Right renal pelvis (tissue), 4 donors: ENCODE results near the gene FOXF1. TPM values are rescaled to one million over a fixed set of nuclear protein-coding genes. Genes with fewer than 3 reads are reported as not detected.

Source experiments
- DNase-seq, 4 donors: peaks; one replicate each; pipeline ENCODE4 v3.0.0-alpha.2; 2013; ENCODE audit warnings: low read depth in 4 of 4, low spot score in 3 of 4, missing footprints in 1 of 4
- polyA plus RNA-seq, 4 donors: library from polyadenylated mRNA; unstranded; fragments of 120-200 nt; gene quantifications; one replicate each; pipeline ENCODE4 v1.2.1, GENCODE V29; 2013; ENCODE audit not compliant: insufficient read length in 4 of 4

Gene FOXF1
- polyA plus RNA-seq, 4 donors: 0.07 to 0.60 (median 0.24) TPM

DNA sequence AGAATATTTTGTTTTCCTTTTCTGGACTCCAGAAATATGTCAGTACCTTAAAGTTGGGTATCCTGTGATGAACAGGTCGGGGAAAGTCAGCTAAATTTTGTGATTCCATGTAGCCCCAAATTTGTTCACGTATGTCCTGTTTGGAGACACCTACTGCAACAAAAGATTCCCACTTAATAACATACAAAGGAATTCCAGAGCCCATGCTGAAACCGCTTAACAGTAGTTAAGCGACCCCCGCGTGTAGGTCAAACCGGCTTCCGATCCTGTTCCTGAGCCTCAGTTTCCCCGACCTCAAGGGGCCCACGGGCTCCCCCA lies 44.2 kb downstream of the FOXF1 start:
- DNase-seq: no peak

DNA sequence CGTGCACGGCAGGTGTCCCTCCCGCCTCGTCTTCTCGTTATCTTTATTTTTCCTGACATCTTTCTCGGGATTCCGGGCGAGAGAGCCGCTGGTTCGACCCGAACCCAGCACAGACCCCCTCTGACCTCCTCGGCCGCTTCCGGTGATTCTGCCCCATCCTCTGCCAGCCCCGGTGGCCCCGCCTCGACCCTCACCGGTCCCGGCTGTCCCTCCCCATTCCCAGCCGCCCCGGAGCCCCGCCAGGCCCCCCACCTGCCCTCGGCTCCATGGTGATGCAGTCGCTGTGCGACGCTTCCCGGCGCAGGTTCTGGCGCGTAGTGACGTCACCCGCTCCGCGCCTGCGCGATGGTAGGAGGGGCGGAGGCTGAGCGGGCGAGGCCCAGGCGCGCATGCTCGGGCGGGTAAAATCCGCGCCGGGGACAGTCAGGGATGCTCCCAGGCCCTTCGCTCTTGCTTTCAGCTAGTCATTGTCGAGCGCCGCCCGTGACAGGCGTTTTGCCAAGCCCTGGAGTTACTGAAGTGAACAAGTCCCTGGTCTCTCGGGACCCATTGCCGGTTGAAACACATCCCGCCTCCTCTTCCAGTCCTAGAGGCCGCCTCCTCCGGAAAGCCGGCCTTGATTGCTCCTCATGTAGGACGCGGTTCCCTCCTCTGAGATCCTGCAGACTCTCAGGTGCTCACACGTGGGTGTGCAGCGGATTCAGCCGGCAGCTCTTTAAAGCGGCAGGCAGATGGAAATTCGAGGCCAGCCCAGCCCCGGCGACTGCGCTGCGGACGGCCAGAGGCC lies 44.8 kb downstream of the FOXF1 start, which contains the start of gene MTHFSD:
Gene MTHFSD, minus strand, starts transcription at position 319 of the 787 bp plus-strand sequence. Its CDS starts 51 bp downstream, at position 268.
- peak; percentile 85 to 91 (median 90) for DNase-seq

DNA sequence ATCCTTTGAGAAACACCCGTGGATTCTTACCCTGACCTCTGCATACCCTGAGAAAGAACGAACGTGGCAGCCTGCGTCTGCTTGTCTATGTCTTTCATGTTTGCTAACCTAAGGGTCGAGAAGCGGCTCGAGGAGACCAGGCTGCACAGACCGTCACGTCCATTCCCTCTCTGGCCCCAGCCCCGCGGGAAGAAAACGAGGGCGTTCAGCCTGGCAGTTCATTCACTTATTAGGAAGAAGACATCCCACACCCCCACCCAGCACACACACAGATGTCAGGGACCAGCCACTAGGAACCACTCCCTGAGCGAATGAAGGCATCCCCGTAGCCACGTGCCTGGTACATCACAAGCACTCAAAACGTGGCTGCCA lies 45.4 kb downstream of the FOXF1 start:
- no peak for DNase-seq

DNA sequence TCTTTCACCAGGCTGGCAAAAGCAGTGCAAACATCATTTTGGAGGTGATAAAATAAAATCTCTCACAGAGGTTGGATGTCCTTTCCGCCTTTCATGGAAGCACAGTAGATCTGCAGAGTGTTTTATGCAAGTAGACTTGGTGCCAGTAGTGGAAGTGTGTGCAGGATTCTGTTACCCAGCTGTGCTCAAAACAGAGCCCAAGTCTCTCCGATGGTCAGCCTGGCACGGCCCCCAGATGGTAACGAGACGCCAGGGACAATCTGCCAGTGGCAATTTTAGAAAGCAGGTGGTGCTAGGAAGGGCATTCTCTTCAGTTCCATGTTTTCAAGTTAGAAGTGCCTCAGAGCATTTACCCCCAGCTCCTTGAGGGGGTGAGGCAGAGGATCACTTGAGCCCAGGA lies 46.2 kb downstream of the FOXF1 start:
- no peak for DNase-seq

DNA sequence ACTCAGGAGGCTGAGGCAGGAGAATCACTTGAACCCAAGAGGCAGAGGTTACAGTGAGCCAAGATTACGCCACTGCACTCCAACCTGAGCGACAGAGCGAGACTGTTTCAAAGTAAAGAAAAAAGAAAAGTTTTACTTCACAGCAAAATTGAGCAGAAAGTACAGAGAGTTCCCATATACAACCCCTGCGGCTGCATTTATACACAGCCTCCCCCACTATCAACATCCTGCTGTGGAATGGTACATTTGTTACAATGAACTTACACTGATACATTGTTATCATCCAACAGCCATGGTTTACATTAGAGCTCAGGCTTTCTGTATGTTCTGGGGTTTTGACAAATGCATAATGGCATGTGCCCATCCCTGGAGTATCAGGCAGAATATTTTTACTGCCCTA lies 47.3 kb downstream of the FOXF1 start:
- DNase-seq: no peak

DNA sequence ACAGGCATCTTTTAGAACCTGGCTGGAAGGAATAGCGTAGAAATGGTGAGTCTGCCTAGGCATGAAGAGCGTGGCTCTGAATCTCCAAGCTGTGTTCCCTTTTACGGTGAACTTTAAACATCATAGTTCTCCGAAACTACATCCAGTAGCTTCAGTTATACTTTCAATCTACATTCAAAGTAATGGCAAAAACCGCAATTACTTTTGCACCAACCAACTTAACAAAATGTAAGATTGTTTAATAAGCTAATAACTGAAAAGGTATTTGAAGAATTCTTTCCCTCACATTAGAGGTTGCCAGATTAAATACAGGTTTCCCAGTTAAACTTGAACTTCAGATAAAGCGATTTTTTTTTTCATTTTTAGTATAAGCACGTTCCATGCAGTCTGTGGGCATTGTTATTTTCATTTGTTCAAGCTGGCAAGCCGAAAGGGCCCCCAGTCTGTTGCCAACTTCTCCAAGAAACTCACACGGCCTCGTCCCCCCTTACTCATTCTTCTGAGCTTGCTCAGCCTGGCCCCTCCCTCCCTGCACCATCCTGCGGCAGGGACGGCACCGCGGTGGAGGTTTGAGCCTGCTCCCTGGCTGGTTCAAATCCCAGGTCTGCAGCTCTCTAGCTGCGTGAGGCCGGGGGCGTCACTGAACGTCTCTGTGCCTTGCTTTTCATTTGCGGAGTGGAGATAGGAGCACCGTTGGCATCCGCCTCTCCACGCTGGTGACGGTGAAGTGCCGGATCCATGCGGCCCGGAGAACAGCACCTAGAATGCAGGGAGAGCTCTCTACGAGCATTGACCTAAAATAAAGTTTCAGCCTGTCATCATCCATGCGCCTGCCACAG lies 48.2 kb downstream of the FOXF1 start:
- no peak for DNase-seq

DNA sequence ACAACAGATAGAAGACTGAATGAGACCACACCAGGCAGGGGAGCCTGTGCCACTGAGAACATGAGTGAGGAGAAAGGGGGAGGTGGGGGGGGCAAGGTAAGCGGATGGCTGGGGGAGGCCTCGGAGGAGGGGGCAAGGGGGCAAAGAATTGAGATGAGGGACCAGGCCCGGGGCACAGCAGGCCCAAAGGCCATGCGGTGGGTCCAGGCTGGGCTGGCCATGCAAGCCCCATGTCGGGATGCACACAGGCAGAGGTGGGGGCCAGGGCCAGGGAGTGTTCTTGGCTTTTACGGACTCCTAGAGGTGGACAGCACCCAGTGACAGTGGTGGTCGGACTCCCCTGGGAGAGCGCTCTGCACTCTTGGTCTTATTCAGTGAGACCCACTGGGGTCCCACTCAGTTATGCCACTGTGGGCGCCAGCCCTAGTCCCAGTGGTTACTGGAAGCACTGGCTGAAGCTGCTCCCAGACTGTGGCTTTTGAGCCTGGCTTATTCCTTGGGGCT lies 49.5 kb downstream of the FOXF1 start:
- DNase-seq: no peak

DNA sequence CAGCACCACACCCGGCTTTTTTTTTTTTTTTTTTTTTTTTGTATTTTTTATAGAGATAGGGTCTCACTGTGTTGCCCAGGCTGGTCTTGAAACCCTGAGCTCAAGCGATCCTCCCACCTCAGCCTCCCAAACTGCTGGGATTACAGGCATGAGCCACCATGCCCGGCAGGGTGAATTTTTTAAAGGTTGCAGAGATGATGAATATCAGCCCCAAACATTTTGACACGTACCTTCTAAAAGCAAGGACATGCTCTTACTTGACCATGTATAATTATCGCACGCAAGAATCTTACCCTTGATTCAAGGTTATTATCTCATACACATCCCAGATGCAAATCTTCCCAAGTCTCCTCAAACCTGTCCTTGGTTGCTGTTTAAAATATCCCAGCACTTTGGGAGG lies 52.0 kb downstream of the FOXF1 start:
- DNase-seq: no peak

DNA sequence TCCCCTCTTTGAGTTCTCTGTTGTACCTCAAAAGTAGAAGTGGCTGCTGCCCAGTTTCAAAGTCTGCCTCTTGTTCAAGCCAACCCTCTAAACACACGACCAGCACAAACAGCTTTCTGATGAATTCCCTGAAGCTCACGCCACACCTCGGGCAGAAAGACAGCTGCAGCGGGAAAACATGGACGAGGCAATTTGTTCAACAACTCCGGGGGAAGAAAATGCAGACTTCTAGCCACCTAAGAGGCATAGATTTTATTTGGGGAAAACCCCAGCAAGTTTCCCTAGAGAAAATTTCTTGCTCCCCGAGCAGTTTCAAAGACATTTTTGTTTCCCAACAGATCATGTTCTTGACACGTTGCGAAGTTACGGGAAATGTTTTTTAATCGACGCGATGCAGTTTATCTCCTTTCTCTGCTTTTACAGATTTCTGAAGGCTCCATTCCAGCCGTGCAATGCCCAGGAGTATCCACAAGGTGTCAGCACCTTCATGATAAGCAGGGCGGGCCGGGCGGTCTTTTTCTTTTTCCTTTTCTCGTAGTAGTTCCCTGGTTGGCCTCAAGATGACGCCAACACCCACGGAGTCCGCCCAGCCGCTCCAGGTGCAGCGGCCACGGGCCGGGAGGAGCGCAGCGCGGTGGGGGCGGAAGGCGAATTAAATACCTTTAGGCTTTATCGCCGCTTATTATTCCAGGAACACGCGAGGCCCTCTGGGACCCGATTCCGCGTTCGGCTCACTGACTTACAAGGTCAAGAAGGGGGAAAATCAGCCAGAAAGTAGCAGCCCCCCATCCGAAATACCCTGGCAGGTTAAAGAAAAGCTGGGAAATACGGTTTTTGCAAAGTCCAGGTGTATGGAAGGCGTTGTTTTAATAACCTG lies 53.4 kb downstream of the FOXF1 start:
- DNase-seq: peak; percentile 86 to 92 (median 89)

Other genes with a start within 250 kb of the FOXF1 start
- gene MTHFSD, start 44.7 kb downstream of the FOXF1 start, polyA plus RNA-seq: 10 to 100 TPM; 25.1 to 30.2 (median 26.7) TPM
- gene FOXC2, start 56.3 kb downstream of the FOXF1 start, polyA plus RNA-seq: 10 to 100 TPM; 50.1 to 55.3 (median 52.2) TPM
- gene FOXL1, start 68.0 kb downstream of the FOXF1 start, polyA plus RNA-seq: 10 to 100 TPM; 15.5 to 21.5 (median 19.1) TPM